OCI-LY7 (cell line): ENCODE measurements around the gene ADAMTS17. TPM values are rescaled to one million over a fixed set of nuclear protein-coding genes. Genes with fewer than 3 reads are reported as not detected.

Experiments
- BruUV-seq: library from RNA; stranded (reverse); fragments of 400-500 nt; replicated peaks from 2 replicates; lab custom pipeline; 2021; lab: Mats Ljungman, UMichigan
- CTCF ChIA-PET: fragments of 300-600 bp; sonication (Branson Sonifier 250); formaldehyde crosslinking; loops from one replicate; lab custom pipeline; 2022; ENCODE audit warnings: antibody characterized with exemption; ENCODE audit not compliant: unreplicated experiment; lab: Charles Lee
- POLR2A ChIA-PET: fragments of 300-600 bp; sonication (Branson Sonifier 250); formaldehyde crosslinking; loops from one replicate; lab custom pipeline; 2022; ENCODE audit warnings: antibody characterized with exemption; lab: Charles Lee
- DNase-seq: peaks from one replicate; pipeline ENCODE4 v3.0.0-alpha.2; 2015; ENCODE audit warnings: low spot score
- H2AFZ ChIP-seq: fragments of 200-600 bp; sonication (generic), shearing (Covaris generic); 2 replicates; pipeline ENCODE4 v1.6.1; 2014; ENCODE audit warnings: mild to moderate bottlenecking, antibody characterized with exemption, low read length, moderate library complexity
- H3K27ac ChIP-seq: fragments of 200-600 bp; sonication (generic); 2 replicates; pipeline ENCODE4 v1.5.1; 2014; ENCODE audit warnings: mixed run types, low read depth, mild to moderate bottlenecking, moderate library complexity, low read length, inconsistent platforms; ENCODE audit not compliant: poor library complexity, severe bottlenecking
- H3K36me3 ChIP-seq: fragments of 200-600 bp; sonication (generic); 2 replicates; pipeline ENCODE4 v1.6.1; 2014; ENCODE audit warnings: mild to moderate bottlenecking, antibody characterized with exemption, low read length, moderate library complexity, mixed read lengths; ENCODE audit not compliant: insufficient read depth
- H3K4me1 ChIP-seq: fragments of 200-600 bp; sonication (generic); 2 replicates; pipeline ENCODE4 v1.5.1; 2014; ENCODE audit warnings: mild to moderate bottlenecking, low read length; ENCODE audit not compliant: insufficient read depth, poor library complexity, severe bottlenecking
- H3K4me2 ChIP-seq: fragments of 200-600 bp; sonication (generic); 2 replicates; pipeline ENCODE4 v1.6.1; 2014; ENCODE audit warnings: mild to moderate bottlenecking, low read length
- H3K4me3 ChIP-seq: fragments of 200-600 bp; sonication (generic); 2 replicates; pipeline ENCODE4 v1.5.1; 2014; ENCODE audit warnings: mild to moderate bottlenecking, low read depth, low read length; ENCODE audit not compliant: poor library complexity, severe bottlenecking
- H3K79me2 ChIP-seq: fragments of 200-600 bp; sonication (generic); 2 replicates; pipeline ENCODE4 v1.6.1; 2016; ENCODE audit warnings: low read depth, mild to moderate bottlenecking, low read length, moderate library complexity, mixed read lengths; ENCODE audit not compliant: insufficient read depth
- H3K9me2 ChIP-seq: fragments of 200-600 bp; sonication (generic); 2 replicates; pipeline ENCODE4 v1.6.1; 2016; ENCODE audit warnings: mild to moderate bottlenecking, low read length, mixed read lengths; ENCODE audit not compliant: insufficient read depth
- H3K9me3 ChIP-seq: fragments of 200-600 bp; sonication (generic); 2 replicates; pipeline ENCODE4 v1.6.1; 2014; ENCODE audit warnings: mild to moderate bottlenecking, mixed run types, low read length, mixed read lengths
- H4K20me1 ChIP-seq: fragments of 200-600 bp; sonication (generic); 2 replicates; pipeline ENCODE4 v1.6.1; 2014; ENCODE audit warnings: mild to moderate bottlenecking, antibody characterized with exemption, low read length, moderate library complexity, mixed read lengths; ENCODE audit not compliant: insufficient read depth
- EZH2phosphoT487 ChIP-seq: fragments of 200-600 bp; sonication (generic); IDR thresholded peaks from 2 replicates; pipeline ENCODE4 v1.6.1; 2018; ENCODE audit warnings: low read depth, borderline replicate concordance, mild to moderate bottlenecking, mixed run types, antibody characterized with exemption, low read length, moderate library complexity, mixed read lengths
- intact Hi-C: fragments of 100-400 bp; cut with micrococcal nuclease; formaldehyde crosslinking; loops from one replicate; pipeline ENCODE4 v1.10.0; 2022; ENCODE audit not compliant: unreplicated experiment
- total RNA-seq, 2 experiments: library from RNA; depleted of rRNA in 1 of 2; stranded (reverse); fragments of >200 nt in 1 of 2; shearing (Covaris generic) in 1 of 2; gene quantifications; 2 replicates each; pipeline ENCODE4 v1.2.3, GENCODE V29; 2014 to 2022
- TF ChIP-seq, protein P1 (sequence below): fragments of 200-600 bp; sonication (generic); conservative IDR thresholded peaks from 2 replicates; pipeline ENCODE4 v1.5.1; 2014; ENCODE audit warnings: mild to moderate bottlenecking, antibody characterized with exemption, low read length, moderate library complexity, mixed read lengths

ADAMTS17 gene
- total RNA-seq, 2 experiments from 2014 or later: not detected

- Histone ChIP-seq H3K36me3 (no peaks in the 10 kb centered on the region), H3K9me2 (no peaks in the 10 kb centered on the region), H3K27ac (no peak overlapping the region), H3K4me1 (no peaks in the 10 kb centered on the region), H2AFZ (no peak overlapping the region), H3K4me2 (no peak overlapping the region), H3K4me3 (no peak overlapping the region), H3K79me2 (no peaks in the 10 kb centered on the region), H4K20me1 (no peaks in the 10 kb centered on the region), H3K9me3 (0 out of 2 replicates have a peak, but pooled peaks cover 5% of the 10 kb centered on the region)
- no TSS peak for BruUV-seq
- TF ChIP-seq, protein P1, sequence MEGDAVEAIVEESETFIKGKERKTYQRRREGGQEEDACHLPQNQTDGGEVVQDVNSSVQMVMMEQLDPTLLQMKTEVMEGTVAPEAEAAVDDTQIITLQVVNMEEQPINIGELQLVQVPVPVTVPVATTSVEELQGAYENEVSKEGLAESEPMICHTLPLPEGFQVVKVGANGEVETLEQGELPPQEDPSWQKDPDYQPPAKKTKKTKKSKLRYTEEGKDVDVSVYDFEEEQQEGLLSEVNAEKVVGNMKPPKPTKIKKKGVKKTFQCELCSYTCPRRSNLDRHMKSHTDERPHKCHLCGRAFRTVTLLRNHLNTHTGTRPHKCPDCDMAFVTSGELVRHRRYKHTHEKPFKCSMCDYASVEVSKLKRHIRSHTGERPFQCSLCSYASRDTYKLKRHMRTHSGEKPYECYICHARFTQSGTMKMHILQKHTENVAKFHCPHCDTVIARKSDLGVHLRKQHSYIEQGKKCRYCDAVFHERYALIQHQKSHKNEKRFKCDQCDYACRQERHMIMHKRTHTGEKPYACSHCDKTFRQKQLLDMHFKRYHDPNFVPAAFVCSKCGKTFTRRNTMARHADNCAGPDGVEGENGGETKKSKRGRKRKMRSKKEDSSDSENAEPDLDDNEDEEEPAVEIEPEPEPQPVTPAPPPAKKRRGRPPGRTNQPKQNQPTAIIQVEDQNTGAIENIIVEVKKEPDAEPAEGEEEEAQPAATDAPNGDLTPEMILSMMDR: no peak
- TF ChIP-seq EZH2phosphoT487: no peak
- DNase-seq: no peak
- ChIA-PET CTCF (no interaction called here), POLR2A (no interaction called here)
- intact Hi-C loops: no loop called here
Observed at GRCh38 chr15:100030586-100031229, 311.1 kb downstream of the ADAMTS17 start.

DNA sequence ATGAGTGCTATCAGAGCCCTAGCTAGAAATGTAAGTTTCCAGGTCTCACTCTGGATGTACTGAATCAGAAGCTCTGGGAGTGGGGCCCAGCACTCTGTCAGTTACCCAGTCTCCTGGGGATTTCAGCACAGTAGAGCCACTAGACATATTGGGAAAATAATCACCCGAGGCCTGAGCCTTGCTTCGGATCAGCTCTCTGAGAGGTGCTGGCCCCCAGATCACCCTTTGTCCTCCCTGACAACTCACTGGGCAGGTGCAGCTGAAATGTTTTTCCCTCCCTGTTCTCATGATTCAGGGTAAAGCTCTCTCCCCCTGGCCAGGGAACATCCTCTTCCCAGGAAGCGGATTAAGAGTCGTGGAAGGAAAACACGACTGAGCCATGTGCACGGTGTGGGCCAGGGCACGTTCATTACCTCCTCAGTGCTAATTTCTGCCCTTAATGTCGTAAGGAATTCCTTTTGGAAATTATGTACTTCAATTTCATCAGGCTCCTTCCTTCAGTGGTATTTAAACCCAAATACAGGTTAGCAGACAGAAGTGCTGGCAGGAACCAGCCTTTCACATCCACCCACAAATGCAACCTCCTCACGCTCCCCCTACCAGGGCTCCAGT is 311.8 kb downstream of the ADAMTS17 start:
- H3K27ac ChIP-seq: no peak overlapping the region
- ChIA-PET CTCF (no interaction called here), POLR2A (no interaction called here)
- intact Hi-C loops: no loop called here
- DNase-seq: no peak
- no peaks in the 10 kb centered on the region for H3K79me2 ChIP-seq
- H3K9me2 ChIP-seq: no peaks in the 10 kb centered on the region
- BruUV-seq: no TSS peak
- no peaks in the 10 kb centered on the region for H4K20me1 ChIP-seq
- H3K4me2 ChIP-seq: no peak overlapping the region
- H3K36me3 ChIP-seq: no peaks in the 10 kb centered on the region
- H3K9me3 ChIP-seq: 0 out of 2 replicates have a peak, but pooled peaks cover 5% of the 10 kb centered on the region
- no peaks in the 10 kb centered on the region for H3K4me1 ChIP-seq
- no peak overlapping the region for H2AFZ ChIP-seq
- no peak overlapping the region for H3K4me3 ChIP-seq
- TF ChIP-seq, protein P1: no peak
- no peak for TF ChIP-seq EZH2phosphoT487

DNA sequence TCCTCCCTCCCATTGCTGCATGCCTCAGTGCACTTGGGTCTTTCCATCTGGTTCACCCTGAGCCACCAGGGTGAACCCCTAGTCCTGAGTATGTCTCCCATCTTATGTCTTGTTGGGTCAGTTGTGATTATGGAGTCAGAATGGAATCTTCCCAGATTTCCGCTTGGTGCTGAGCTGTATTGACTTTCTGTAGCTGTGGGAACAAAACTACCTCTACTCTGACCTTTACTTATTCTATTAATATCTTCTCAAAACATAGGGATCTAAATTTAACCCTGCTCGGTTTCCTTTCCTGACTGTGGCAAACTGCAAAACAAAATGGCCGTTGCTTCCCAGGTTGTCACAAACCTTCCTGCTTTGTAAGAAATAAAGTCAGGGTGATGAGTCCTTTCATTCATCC is 312.7 kb downstream of the ADAMTS17 start:
- TF ChIP-seq, protein P1: no peak
- TF ChIP-seq EZH2phosphoT487: no peak
- no peaks in the 10 kb centered on the region for H3K4me1 ChIP-seq
- no peaks in the 10 kb centered on the region for H3K9me2 ChIP-seq
- no peaks in the 10 kb centered on the region for H3K36me3 ChIP-seq
- H3K27ac ChIP-seq: no peak overlapping the region
- H4K20me1 ChIP-seq: no peaks in the 10 kb centered on the region
- no peak overlapping the region for H3K4me2 ChIP-seq
- DNase-seq: no peak
- ChIA-PET POLR2A (no interaction called here), CTCF (no interaction called here)
- no peaks in the 10 kb centered on the region for H3K79me2 ChIP-seq
- intact Hi-C loops: no loop called here
- BruUV-seq: no TSS peak
- 0 out of 2 replicates have a peak, but pooled peaks cover 5% of the 10 kb centered on the region for H3K9me3 ChIP-seq
- no peak overlapping the region for H3K4me3 ChIP-seq
- no peak overlapping the region for H2AFZ ChIP-seq
